NB4 (cell line): Measurements from ENCODE around the gene SESN1.

Experiments used
- CTCF ChIP-seq: IDR thresholded peaks from one replicate; pipeline ENCODE4 v1.5.1; 2012; ENCODE audit warnings: low read depth, low read length
- POLR2A ChIP-seq: IDR thresholded peaks from 2 replicates; pipeline ENCODE4 v1.6.1; 2011; ENCODE audit warnings: mild to moderate bottlenecking; ENCODE audit not compliant: insufficient read length; ENCODE audit errors: extremely low read depth

- TF ChIP-seq CTCF = no peak
- no peak for TF ChIP-seq POLR2A
Measured at GRCh38 chr6:108983151-108983550, 111.5 kb downstream of the SESN1 start.
